HT-29 (cell line): ENCODE measurements around the gene PNLIPRP2. TPM values are rescaled to one million over a fixed set of nuclear protein-coding genes. Genes with fewer than 3 reads are reported as not detected.

Experiments
- DNase-seq: peaks from one replicate; pipeline ENCODE4 v3.0.0-alpha.2; 2015; ENCODE audit warnings: low spot score
- total RNA-seq: library from RNA; depleted of rRNA; stranded (reverse); fragments of >200 nt; shearing (Covaris generic); gene quantifications from 2 replicates; pipeline ENCODE4 v1.2.3, GENCODE V29; 2014; rRNA removed

The PNLIPRP2 gene
- not detected in 2 replicates for total RNA-seq

DNA sequence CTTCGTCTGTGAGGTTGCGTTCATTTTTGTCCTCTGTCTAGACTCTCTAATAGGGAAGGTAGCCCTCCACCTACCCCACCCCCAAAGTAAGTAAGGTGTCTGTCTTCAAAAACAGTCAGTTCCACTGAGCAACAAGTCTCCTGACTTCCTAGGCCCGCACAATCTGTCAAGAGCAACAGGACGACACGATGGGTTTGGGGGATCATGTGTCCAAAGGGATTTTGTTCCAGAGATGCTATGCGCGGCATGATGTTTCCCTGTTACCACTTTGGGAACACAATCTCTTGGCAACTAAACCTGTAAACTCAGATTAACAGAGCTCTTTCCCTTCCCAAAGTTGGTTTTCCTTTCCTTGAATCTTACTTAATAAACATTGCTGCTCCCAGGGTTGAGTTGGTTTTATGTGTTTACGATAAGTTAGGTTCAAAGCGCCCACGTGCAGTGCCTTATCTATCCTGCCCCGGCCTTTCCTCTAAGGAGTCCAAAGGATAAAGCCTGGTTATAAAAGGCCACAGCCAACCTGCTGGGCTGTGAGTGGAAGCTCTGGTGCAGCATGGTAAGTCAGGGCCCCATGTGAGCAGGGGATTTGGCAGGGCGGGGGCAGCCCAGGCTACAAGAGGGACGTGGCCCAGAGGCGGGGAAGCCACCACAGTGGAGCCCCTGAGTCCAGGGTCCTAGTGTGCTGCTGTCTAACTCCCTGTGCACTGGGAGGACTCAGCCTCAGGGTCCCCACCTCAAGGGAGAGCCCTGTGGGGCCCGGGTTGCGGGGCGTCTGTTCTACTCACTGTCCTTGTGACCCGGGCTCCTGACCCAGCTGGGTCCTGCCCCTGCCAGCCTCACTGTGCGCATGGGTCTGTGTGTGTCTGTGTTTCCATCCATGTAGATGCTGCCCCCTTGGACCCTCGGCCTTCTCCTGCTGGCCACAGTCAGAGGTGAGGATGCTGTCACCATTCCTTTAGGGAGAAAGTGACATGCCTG is at the start of gene PNLIPRP2:
Gene PNLIPRP2, plus strand, starts transcription at position 531 of the 978 bp plus-strand sequence.
- no peak for DNase-seq

DNA sequence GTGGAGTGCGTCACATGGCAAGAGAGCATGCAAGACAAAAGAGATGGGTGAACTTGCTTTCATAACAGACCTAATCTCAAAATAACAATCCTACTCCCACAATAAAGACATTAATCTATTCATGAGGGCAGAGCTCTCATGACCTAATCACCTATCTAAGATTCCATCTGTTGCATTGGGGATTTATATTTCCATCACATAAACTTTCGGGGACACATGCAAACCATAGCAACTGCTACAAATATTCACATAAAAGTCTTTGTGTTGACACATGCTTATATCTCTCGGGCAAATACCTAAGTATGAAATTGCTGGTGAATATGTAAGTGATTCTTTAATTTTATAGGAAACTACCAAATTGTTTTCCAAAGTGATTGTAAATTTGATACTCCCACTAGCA is 46.0 kb upstream of the PNLIPRP2 start:
- DNase-seq = no peak

DNA sequence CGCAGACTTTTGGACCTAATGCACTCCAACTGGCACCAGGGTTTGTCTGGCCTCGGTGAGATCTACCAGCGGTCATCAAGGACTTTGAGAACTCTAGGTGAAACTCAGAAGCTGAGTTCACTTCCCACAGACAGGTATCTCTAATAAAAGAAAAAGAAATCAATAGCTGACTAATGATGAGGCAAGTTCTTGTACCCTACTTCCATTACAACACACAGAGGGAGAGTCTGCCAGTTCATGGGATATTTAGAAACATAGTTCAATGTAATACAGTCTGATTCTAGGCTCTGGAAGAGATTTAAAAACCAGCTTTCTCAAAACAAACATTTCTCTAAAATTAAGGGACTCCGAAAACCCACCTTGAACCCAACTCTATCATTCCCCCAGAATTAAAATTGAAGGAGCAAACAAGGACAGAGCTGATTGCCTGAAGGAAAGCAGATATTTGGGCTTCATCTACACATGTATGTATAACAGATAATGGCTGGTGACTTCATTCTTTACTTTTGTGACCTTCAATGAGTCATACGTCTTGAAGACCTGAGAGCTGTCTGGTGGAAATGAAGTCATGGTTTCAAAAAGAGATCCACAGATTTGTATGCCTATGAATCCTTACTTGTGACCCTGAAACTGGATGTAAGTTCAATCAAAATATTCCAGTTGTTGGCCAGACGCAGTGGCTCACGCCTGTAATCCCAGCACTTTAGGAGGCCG is 32.7 kb upstream of the PNLIPRP2 start:
- DNase-seq = no peak

DNA sequence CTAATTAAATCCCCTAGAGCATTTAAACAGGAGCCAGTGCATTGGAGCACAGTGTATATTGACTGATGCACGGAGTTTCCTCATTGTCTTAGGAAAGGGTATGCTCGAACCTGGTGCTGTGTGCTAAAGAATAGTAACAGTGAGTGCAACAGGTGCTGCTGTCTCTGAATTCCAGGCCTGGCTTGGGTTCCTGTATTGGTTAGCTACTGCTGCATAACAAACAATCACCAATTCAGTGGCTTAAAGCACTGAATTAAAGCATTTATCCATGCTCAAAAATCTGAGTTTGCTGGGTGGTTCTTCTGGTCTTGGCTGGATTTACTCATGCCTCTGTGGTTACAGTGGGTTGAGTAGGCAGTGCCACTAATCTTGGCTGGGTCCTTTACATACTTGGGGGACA is 31.8 kb upstream of the PNLIPRP2 start:
- no peak for DNase-seq

DNA sequence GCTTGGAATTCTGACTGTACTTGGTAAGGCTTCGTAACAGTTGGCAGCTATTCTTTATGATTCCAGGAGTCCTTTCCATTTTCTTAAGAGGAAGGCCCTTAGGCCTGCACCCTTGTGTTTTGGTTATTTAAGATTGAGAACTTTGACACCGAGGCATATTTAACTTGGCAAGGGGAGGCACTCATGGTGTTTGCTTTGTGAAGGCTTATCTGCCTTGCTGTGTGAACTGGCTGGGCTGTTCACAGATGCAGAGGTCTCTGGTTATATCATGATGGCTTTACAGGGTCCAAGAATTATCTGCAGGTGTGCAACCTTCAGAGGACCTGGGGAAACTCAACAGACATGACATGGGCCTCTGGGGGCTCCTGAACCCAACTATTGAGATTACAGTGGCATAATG is 30.8 kb upstream of the PNLIPRP2 start:
- DNase-seq = no peak

DNA sequence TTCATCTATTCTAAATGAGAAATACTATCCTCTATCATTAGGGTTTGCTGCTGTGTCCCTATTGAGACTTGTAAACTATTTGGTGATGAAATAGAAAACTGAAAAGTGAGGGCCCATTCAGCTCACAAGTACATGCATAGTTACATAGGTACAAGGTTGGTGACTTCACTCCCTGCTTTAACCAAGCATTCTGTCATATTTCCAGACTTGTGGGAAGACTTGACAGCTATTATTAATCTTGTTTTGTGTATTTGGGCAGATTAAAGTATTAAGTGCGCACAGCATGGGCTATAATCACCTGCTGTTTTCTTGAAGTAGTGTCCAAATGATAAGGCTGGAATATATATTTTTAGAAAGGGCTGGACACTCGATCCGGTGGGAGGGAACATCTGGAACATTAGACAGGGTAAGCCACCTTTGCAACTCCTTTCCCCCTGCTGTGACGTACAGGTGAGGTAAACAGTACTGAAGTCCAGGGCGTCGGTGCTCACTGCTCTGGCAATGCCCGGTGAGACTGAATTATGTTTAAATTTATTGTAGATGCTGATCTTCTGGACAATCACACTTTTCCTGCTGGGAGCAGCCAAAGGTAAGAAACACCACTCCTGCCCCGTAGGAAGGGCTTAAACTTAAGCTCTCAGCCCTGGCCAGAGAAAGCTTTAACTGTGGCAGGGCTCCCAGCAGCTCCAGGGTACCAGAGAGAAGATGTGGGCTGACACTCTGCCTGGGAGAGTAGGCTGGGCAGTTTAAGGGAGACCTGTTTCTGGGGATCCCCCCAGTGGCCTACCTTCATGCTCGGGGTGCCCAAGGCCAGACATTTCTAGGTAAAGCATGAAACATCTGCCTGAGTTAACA is 29.9 kb upstream of the PNLIPRP2 start, which contains the start of gene PNLIPRP1:
Gene PNLIPRP1, plus strand, starts transcription at position 370 of the 855 bp plus-strand sequence. Its CDS starts 171 bp downstream, at position 541.
- DNase-seq = no peak

DNA sequence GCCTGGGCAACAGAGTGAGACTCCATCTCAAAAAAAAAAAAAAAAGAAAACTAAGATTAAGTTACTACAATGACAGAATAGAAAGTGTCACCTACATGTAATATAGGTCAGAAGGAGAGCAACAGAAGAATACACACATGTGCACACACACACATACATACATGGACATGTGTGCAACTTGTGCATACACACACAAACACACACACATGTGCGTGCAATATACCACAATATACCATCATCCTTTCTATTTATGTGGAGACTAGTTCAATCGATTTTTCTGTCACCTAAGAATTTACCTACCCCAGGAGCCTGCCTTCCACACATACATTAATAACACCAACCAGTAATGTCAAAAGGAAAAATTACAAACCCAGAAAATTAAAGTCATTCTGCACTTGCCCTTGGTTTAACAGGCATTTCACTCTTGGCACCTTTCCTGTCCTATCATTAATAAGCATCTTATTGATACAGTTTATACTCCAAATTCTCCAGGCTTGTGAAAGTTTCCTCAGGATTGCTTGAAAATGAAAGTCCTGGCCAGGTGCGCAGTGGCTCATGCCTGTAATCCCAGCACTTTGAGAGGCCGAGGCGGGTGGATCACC is 27.5 kb upstream of the PNLIPRP2 start:
- no peak for DNase-seq

DNA sequence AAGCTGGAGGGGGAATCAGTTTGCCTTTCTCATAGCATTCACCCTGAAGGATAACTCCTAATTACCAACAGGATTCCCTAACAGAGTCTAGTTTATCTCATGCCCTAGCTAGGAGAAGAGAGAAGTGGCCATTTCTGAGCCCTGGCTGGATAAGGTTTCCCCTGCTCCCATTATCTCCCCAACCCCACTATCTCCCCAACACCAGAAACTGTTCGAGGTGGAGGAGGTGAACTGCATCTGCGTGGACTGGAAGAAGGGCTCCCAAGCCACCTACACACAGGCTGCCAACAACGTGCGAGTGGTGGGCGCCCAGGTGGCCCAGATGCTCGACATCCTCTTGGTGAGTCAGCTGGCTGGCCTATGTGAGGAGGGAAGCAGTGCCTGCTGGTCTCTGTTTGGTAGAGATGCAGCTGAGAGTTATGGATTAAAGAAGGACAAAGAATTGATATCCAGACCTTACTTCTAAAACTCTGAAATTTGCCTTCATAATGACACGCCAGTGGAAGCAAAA is 26.2 kb upstream of the PNLIPRP2 start:
- DNase-seq = no peak

DNA sequence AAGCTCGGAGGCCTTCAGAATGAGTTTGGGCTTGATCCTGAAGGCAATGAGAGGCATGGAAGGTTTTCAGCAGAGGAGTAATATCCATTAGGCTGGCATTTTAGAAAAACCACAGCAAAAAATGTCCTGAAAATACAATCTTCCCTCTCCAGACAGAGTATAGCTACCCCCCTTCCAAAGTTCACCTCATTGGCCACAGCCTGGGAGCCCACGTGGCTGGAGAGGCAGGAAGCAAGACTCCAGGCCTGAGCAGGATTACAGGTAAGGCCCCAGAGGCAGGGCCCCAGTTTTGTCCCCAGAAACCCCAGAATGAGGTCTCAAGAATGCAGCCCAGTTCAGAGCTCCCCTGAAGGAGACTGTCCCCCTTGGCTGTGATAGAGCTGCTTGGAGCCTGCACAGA is 24.7 kb upstream of the PNLIPRP2 start:
- no peak for DNase-seq

DNA sequence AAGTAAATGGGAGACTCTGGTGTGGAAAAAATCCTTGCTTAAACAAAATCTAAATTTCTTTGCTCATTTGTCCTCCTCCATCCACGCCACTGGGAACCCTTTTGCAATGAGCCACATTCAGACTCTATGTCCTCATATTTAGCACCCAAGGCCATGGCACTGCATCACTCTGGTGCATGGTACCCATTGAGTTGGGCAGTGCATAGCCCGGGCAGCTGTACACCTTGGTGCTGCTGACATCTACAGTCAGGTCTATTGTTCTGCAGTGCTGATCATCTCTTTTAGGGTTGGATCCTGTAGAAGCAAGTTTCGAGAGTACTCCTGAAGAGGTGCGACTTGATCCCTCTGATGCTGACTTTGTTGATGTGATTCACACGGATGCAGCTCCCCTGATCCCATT is 23.2 kb upstream of the PNLIPRP2 start:
- DNase-seq = no peak

DNA sequence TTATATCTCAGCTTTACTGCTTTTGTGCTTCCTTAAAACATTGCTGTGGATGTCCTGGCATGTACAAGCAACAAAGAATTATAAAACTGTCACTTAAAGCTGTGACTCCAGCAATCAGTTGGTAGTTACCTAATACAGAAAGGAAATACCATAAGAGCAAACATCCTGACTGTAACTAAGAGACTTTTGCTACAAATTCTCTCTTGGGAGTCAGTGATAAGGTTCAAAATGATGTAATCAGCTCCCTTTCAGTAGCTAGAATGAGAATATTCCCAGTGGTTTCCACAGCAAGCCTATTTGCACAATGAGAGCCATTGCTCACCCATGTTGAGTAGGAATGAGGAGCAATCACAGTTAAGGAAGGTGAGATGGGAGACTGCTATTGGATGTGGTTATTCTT is 22.4 kb upstream of the PNLIPRP2 start:
- DNase-seq = no peak

DNA sequence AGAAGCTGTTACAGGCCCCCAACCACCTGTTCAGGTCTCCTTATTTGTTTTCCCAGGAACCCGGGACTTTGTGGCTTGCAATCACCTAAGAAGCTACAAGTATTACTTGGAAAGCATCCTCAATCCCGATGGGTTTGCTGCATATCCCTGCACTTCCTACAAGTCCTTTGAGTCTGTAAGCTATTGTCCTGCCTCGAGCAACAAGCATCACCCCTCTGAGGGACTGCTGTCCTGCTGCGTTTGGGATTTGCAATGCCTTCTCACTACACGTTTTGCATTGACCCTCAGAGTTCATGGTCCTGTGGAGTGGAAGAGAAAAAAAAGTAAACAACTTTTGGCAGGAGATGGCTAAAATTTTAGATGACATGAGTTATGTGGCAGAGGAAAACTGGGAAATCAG is 20.8 kb upstream of the PNLIPRP2 start:
- no peak for DNase-seq

DNA sequence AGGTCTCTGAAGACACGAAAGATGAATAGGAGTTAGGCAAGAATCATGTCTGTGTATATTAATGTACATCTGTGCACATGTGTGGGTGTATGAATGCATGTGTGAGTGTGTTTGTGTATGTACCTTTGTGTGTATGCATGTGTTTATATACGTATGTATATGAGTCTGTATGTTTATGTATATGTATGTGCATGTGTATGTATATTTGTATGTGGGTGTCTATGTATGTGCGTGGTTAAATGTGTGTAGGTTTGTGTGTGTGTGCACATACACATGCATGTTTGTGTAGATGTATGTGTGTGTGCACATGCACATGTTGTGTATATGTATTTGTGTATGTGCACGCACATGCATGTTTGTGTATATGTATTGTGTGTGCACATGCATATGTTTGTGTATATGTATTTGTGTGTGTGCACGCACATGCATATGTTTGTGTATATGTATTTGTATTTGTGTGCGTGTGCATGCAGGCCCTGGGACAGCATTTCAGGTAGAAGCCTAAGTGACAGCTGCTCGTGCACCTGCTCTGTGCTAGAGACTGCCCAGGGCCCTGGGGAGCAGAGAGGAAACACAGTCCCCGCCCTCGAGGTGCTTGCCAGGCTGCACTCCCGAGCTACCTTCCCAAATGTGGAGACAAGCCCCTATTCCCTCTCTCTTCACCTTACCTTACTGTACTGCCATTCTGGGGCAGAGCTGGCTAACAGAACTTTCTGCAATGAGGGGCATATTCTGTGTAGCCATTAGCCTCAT is 17.9 kb upstream of the PNLIPRP2 start:
- DNase-seq = no peak

DNA sequence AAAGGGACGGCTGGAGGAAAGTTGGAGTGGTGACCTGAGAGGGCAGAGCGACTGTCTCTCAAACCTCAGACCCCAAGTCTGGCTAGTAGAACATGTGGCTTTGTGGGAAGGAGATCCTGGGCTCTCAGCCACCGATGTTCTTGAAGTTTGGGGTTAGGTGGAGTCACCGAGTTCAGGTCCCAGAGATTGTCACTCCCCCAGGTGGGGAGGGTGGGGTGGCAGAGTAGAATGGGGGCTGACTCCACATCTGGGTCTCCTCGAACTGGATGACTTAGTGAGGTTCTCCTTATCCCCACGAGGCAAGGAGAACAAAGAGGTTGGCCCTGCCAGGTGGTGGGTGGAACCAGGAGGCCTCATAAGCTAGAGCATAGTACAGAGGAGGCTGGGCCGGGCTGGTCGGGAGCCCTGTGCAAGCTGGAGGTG is 14.7 kb upstream of the PNLIPRP2 start:
- no peak for DNase-seq

DNA sequence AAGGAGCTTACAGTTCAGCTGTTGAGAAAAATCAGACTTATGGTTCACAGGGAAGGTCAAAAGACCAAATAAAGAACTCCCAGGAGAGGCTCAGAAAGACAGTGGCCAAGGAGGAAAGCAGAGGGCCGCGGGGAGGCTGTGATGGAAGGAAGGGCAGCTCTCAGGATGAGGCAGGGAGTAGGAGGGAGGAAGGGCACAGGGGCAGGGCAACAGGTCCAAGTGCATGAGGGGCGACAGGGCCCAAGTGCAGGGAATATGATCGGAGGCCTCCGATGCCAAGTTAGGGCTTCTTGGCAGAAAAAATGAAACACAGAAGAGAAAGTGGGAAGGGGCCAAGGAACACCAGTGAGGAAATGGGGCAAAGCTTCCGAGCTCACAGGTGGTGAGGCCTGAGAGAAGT is 13.4 kb upstream of the PNLIPRP2 start:
- no peak for DNase-seq

DNA sequence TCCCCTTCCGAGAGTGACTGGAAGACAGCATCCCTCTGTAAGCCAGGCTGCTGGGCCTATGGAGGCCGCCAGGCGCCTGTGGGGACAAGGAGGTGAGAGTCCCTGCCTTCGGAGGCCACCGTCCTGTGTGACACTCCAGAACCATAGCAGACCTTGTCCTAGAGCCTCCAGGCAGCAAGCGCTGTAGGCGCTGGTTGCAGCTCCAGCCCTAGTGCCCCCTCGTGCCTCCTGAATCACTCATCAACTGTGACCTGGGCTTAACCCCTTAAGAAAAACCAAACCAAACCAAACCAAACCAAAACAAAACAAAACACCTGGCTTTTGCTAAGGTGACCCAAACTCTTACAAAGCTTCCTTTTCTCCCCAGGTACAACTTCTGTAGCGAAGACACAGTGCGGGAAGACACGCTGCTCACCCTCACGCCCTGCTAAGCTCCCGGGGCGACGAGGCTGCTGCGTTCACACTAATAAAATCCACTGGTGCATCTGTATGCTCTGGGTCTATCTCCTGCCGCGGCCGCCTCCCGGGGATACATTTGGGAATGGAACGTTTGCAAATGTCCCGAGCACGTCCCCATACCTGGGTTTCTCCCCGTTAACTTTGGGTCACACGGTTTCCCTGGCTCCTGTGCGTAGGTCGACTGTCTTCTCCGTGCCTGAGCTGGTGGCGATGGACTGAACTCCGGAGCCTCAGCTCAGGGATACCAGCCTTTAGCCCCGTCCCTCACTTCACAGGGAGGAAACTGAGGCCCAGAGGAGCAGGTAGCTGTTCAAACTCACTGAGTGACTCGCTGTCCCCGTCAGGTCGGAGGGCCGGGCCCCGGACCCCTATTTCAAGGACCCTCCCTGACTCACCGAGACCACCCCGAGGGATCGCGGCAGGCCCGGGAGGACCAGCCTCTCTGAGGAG is 11.8 kb upstream of the PNLIPRP2 start:
- DNase-seq = no peak

DNA sequence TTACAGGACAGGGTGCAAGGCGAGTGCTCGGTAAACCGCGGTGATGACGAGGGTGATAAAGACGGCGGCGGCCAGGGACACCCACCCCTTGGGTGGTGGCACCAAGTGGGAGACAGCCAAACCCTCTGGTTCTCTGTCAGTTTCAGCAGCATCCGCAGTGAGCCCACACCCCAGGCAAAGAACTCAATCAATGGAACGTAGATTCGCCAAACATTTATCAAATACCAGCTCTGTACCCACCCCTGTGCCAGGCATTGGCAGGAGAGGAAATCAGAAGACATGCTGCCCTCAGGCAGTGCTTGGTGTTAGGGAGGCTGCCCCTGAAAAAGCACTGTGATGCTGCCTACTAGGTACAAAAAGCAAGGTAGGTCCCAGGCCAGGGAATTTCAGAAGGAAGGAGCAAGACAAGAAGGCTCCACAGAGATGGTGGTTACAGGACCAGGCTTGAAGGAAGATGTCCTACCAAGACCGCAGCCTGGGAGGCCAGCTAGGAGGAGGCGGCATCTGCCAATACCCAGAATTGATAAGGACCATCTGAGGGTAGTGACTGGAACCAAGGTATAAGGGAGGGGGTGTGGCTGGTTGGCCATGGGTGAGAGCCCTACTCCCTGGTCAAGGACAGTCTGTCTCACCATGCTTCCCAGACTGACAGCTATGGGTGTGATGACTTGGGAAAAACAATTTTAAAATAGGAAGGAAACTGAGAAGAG is 10.2 kb upstream of the PNLIPRP2 start:
- DNase-seq = no peak

DNA sequence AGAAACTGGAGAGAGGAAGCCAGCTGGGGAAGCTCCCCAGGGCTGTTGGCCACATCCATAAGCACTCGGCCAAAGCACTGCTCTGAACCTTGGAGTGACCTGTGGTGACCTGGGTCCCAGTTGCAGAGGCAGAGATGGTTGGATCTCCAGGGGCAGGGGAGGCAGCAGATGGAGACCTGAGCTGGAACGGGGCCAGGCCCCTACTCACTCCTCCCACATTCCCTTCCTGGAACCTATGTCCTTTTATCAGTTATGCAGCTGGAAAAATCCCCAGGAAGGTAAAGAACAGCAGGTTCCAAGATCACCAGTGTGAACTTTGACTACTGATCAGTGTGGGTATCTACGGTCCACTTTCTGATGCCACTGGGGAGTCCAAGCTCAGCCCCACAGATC is 9.6 kb upstream of the PNLIPRP2 start:
- no peak for DNase-seq
